ENCODE measurements around the gene EHMT1.

EHMT1 gene

GRCh38 chr9:137676998-137677397, 58.2 kb downstream of the EHMT1 start:
- no peak overlapping the region for H3K4me3 ChIP-seq (replicated peaks; ENCODE audit: low read depth, low read length)
- TF ChIP-seq, protein P1, sequence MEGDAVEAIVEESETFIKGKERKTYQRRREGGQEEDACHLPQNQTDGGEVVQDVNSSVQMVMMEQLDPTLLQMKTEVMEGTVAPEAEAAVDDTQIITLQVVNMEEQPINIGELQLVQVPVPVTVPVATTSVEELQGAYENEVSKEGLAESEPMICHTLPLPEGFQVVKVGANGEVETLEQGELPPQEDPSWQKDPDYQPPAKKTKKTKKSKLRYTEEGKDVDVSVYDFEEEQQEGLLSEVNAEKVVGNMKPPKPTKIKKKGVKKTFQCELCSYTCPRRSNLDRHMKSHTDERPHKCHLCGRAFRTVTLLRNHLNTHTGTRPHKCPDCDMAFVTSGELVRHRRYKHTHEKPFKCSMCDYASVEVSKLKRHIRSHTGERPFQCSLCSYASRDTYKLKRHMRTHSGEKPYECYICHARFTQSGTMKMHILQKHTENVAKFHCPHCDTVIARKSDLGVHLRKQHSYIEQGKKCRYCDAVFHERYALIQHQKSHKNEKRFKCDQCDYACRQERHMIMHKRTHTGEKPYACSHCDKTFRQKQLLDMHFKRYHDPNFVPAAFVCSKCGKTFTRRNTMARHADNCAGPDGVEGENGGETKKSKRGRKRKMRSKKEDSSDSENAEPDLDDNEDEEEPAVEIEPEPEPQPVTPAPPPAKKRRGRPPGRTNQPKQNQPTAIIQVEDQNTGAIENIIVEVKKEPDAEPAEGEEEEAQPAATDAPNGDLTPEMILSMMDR (IDR thresholded peaks at IDR 0.05; ENCODE audit: low read depth, low read length, missing control alignments), result no peak
- no peak for DNase-seq (ENCODE audit: extremely low read depth, low read depth)

DNA sequence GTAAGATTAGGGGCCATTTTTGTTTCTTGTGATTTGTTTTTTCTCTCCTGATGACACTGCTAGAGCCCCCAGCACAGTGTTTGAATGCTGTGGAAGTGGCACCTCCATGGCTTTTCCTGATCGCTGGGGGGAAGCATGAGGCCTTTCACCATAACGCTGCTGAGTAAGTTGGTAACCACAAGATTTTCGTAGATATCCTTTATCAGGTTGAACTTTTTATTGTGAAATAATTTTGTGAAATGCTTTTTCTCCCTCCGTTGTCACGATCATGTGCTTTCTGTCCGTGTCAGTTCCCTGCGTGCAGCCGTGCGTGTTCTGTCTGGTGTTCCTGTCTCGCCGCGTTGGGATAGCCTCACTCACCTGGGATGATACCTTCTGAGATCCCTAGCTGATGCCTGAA, 59.4 kb downstream of the EHMT1 start:
- H3K4me3 ChIP-seq (replicated peaks; ENCODE audit: low read depth, low read length), result no peak overlapping the region
- DNase-seq (ENCODE audit: extremely low read depth, low read depth), result no peak
- TF ChIP-seq, protein P1 (IDR thresholded peaks at IDR 0.05; ENCODE audit: low read depth, low read length, missing control alignments), result no peak

DNA sequence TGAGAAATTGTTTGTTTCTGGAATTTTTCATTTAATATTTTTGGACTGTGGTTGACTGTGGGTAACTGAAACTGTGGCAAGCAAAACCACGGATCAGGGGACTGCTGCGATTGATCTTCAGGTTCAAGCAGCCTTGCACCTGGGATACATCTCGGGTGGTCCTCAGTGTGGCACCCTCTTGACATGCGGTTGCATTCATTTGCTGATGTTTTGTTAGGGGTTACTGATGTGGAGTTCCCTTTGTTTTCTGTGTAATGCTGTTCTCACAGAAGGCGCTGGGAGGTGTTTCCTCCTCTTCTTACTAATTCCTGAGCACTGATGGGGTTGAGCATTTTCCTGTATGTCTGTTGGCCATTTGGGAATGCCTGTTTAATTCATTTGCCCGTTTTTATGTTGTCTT, 60.4 kb downstream of the EHMT1 start:
- TF ChIP-seq, protein P1 (IDR thresholded peaks at IDR 0.05; ENCODE audit: low read depth, low read length, missing control alignments), result no peak
- no peak overlapping the region for H3K4me3 ChIP-seq (replicated peaks; ENCODE audit: low read depth, low read length)
- DNase-seq (ENCODE audit: extremely low read depth, low read depth), result no peak

DNA sequence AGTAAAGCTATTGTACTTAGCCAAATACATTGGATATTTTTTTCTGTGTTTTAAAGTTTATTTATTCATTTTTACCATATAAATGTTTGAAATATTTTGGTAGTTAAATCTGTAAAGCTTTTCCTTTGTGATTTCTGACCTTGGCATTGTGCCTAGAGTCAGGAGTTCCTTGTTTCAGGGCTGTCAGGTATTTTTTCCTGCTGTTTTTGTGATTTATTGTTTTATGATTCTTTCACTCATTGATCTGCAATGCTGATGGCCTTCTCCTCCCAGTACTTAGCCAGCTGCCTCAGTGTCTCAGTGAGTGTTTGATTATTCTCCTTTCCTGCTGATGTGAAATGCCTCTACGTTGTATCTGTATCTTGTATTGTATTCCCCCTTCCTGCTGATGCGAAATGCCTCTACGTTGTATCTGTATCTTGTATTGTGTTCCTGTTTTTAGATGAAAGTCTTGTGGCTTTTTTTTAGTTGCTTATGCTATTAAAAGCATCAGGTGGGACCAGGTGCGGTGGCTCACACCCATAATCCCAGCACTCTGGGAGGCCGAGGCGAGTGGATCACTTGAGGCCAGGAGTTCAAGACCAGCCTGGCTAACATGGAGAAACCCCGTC, 61.0 kb downstream of the EHMT1 start:
- no peak for DNase-seq (ENCODE audit: extremely low read depth, low read depth)
- TF ChIP-seq, protein P1 (IDR thresholded peaks at IDR 0.05; ENCODE audit: low read depth, low read length, missing control alignments), result no peak
- no peak overlapping the region for H3K4me3 ChIP-seq (replicated peaks; ENCODE audit: low read depth, low read length)

DNA sequence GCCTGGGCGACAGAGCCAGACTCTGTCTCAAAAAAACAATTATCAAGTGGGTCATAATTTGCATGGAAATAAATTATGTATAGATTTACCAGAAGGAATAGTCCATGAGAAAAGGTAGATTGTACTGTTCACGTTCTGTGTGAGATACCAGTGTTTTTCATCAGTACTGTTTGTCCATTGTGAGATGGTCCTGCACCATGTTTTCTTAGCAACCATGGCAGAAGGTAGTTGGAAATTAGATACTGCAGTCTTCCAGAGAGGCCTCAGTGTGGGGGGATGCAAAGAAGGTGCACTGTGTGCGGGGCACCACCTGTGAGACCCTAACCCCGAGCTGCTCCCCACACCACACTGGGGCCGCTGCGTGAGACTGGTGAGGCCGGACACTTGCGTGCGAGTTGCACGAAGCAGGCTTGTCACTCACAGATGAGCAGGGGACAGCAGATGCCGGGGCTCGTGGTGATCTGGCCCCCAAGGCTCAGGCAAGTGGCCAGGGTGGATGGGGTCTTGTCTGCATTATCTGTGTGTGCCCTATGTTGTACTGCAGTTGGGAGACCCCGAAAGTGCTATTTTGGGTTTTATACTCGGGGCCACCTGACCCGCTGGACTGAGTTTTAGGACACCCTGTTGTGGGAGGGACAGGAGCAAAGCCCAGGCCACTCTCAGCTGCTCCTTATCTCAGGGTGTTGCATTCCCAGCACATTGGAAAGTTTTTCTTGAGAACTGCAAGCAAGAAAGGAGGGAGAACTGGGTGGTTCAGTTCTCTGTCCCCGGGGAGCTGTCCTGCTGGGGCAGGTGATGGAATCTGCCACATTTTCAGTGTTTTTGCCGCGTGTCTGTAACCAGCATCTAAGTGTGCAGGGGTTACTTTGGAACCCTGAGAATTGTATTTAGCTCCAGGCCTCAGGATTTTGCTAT, 61.9 kb downstream of the EHMT1 start:
- no peak for DNase-seq (ENCODE audit: extremely low read depth, low read depth)
- no peak overlapping the region for H3K4me3 ChIP-seq (replicated peaks; ENCODE audit: low read depth, low read length)
- TF ChIP-seq, protein P1 (IDR thresholded peaks at IDR 0.05; ENCODE audit: low read depth, low read length, missing control alignments), result no peak

DNA sequence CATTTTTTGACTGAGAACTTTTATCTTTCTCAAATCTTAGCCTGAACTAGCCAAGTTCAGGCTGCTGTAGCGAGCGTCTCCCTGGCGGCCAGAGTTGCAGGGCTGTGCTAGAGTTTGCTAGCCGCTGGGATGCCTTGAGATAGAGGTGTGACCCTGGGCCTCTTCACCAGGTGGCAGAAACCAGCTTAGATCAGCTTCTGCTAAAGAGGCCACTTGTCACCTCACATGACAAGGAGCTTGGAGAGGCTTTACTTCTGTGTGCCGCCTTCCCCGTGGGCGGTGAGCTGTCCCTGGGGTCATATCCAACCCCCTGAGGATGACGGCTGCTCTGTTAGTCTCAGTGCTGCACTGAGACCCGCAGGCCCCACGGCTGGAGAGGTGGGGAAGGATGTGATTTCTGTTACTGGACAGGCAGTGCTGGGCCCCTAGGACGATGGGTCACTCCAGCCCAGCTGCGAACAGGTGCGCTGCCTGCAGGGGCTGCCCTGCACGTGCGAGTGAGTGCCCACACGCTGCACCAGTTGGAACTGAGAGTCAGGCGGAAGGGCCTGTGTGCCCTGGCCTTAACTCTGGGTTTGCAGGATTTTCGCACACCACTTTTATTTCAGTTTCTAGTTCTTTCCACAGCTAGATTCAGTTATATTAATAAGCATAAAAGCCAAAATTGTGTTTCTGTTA, 63.8 kb downstream of the EHMT1 start:
- DNase-seq (ENCODE audit: extremely low read depth, low read depth), result no peak
- TF ChIP-seq, protein P1 (IDR thresholded peaks at IDR 0.05; ENCODE audit: low read depth, low read length, missing control alignments), result no peak
- H3K4me3 ChIP-seq (replicated peaks; ENCODE audit: low read depth, low read length), result no peak overlapping the region

All from HFF-Myc (cell line).